HG03571 (cell line): ENCODE data around the gene CXCR6.

Experiments
- ATAC-seq: cut with Tn5 transposase; IDR thresholded peaks from one replicate; pipeline ENCODE4 v1.9.1; 2021; ENCODE audit not compliant: unreplicated experiment

The CXCR6 gene

DNA sequence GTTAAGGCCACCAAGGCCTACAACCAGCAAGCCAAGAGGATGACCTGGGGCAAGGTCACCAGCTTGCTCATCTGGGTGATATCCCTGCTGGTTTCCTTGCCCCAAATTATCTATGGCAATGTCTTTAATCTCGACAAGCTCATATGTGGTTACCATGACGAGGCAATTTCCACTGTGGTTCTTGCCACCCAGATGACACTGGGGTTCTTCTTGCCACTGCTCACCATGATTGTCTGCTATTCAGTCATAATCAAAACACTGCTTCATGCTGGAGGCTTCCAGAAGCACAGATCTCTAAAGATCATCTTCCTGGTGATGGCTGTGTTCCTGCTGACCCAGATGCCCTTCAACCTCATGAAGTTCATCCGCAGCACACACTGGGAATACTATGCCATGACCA, 3.6 kb downstream of the CXCR6 start:
- ATAC-seq: no peak

DNA sequence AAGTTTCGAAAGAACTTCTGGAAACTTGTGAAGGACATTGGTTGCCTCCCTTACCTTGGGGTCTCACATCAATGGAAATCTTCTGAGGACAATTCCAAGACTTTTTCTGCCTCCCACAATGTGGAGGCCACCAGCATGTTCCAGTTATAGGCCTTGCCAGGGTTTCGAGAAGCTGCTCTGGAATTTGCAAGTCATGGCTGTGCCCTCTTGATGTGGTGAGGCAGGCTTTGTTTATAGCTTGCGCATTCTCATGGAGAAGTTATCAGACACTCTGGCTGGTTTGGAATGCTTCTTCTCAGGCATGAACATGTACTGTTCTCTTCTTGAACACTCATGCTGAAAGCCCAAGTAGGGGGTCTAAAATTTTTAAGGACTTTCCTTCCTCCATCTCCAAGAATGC, 4.1 kb downstream of the CXCR6 start:
- ATAC-seq: no peak

DNA sequence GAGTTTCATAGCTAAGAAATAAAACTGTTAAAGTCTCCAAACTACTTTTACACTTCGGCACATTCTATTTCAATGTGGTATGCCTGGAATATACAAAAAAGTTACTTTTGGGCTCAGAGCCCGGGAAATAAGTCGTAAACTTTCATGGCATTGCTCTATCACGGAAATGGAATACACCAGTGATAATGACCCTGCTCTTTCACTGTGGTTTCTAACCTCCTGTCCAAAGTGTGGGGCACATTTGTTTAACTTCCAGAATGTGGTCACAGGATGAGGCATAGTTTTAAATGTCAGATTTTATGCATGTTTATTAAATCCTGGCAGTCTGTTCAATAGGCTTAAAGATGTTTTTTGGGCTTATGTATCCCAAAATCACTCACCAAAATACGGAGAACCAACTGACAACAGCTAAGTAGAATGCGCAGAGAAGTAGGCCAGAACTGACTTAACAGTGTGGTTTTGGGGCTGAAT, 5.1 kb downstream of the CXCR6 start:
- ATAC-seq: no peak

DNA sequence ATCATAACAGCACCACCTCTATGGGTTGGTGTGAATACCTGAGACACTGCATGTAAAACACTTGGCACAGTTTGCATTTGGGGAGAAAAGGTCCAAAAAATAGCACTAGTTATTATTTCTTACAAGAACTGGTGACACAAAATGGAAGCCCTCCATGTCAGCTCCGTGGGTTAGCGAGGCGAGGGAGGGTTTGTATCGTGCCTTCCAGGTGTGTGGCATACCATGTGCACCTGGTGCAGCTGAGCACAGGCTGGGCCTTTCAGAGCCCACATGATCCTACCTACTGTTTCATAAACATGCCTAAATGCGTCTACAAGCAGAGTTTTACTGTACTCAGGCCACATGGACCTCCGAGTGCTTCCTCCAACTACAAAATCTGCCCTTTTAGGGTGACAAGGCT, 5.6 kb downstream of the CXCR6 start:
- no peak for ATAC-seq

DNA sequence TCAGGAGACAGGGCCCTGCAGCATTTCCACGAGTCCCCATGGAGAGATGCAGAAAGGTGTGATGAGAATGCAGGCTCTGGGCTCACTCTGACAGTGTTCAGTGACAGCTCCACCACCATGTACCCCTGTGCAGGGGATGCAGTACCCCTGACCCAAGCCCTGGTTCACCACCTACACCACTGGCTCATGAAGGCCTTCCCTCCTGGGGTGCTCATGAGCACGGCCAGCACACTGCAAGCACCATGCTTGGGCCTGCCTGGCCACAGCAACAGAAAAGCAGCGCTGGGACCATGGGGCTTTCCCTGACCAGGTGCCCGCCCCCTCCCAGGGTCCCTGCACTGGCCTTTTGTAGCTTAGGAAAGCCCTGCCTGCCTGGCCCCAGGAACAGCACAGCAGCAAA, 6.2 kb downstream of the CXCR6 start:
- ATAC-seq: no peak

DNA sequence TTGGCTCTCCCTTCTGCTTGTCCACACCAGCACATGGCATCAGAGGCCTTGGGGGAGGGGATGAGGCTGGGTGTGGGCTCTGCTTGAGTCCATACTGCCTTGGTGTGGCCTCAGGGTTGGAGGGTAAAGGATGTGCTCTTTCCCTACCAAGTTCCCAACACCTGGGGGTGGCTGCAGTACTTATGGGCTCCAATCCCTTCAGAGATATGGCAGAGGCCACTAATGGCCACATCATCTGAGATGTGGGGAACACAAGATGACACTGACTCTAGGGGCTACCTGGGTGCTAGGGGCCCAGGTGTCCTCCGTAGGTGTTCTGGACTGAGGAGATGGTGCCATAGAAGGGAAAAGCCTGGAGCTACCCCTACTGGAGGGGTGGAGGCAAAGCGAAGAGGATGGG, 6.9 kb downstream of the CXCR6 start:
- no peak for ATAC-seq

DNA sequence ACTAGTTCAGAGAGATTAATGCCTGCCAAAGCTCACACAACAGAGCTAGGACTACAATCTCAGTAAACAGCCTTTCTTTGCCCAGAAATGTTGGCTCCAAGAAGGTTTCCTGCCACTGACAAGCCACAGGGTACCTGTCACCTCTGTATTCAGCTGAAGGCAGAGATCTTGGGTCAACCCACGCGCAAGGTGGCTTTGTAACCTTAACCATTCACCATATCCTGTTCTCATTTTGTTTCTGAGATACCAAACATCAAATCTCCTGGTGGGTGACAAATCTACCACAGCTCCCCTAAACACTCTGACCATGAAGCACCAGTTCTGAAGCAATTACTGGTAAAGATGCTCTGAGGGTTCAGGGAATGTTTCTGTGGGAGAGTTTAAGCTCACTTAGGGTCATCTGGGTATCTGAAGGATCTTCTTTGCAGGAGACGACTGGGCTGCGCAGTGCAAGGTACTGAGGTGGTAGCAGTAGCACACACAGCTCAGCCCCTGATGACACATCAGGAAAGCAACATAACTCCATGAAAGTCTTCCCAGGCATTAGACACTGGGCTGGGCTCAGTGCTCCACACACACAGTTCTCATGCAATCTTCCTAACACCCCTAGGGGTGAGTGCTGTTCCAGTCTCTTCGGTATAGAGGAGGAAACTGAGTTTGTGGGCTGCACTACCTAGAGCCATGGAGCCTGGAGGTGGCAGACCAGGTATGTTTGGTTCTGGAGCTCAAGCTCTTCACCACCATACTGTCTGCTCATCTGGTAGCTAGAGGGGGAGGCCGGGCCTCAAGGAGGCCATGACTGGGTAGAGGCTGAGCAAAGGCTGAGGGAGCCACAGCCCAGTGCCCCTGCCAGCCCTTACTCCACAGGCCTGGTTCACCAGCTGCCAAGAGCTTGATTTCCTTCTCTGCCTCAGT, 7.7 kb downstream of the CXCR6 start:
- ATAC-seq: no peak

DNA sequence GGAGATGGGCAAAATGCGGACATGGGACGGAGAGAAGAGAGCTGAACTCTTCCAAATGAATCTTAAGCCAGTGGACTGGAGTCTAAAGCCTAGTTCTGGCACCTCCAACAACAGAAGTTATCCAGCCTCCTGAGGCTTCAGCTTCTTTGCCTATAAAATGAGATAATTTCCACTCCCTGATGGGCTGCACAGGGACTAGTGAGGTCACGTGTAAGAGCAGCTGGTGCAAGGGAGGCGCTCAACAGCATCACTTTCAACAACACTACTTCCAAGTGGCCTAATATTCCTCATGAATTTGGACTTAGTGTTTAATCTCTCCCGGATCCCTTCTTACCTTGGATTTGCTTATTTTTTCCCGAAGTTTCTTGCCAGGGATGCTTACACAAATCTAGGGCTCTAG, 8.7 kb downstream of the CXCR6 start:
- ATAC-seq: no peak

DNA sequence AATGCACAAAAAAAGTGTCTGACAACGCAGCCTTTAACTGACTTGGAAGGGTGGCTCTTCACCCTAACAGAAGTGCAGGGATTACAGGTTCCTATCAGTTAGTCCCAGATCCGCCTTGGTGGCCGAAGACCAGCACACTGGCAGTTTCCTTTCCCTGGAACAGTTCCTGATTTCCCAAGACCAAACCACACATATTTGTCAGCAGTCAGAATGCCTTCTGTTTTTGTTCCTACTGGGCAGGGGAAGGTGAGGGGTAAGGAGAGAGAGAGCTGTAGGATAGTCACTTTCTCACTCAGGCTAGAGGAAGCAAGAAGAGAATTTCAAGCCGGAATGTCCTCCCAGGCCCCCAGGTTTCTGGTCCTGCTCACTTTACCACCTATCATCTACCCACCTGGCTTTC, 9.2 kb downstream of the CXCR6 start:
- no peak for ATAC-seq

DNA sequence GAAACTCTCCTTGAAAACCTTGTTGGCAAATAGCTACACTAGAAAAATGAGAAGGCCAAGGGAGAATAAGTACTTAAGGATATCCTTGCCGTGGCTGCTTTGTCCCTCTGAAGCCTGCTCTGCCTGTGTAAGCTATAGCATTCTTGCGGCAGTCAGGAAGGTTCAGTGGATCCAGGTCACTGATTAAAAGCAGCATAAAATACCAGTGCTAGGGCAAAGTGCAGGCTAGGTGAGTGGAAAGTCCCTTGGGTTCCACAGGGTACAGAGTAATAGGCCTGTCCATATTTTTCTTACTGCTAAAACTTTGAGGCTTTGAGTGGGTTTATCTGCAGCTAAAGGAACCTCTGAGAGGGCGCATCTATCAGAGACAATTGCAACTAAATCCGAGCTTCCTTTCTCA, 10.3 kb downstream of the CXCR6 start:
- no peak for ATAC-seq

DNA sequence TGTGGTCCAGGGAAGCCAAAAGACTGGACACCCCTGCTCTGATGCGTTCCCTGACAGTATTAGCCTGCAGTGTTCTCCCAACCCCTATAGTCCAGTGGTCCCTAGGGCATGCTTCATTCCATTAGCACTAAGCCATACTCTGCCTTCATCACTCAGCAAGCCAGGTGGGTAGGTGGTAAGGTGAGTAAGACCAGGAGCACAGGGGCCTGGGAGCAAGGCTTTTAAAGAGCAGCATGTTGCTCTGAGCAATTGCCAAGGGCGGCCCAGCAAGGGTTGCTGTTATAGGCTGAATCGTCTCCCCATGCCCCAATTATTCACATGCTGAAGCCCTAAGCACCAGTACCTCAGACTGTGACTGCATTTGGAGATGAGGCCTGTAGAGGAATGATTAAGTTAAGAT, 11.0 kb downstream of the CXCR6 start:
- ATAC-seq: no peak

DNA sequence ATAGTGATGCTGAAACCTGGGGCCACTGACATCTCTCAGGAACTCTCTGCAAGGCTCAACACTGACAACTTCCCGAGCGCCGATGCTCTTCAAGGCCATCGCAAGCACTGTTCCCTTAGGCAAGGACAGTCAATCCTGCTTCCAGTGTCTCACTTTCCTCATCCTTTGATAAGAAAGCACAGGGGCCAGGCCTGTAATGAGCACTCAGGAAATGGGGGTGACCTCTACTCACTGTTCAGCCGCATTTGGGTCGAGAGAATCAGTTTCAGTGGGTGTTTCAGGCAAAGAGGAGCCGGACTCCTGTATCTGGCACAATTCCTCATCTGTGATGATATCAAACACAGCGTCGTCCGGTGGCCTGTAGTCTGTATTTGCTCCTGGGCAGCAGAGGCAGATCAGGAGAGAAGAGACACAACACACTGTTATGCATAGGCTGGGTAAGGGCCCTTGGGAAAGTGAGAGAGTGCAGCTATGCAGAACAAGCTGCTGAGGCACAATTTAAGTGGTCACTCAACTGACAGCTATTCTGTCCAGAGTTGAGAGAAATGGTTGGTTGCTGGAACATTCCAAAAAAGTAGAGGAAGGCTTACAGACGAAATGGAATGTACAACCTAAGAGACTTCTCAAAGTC, 11.9 kb downstream of the CXCR6 start:
- ATAC-seq: no peak

DNA sequence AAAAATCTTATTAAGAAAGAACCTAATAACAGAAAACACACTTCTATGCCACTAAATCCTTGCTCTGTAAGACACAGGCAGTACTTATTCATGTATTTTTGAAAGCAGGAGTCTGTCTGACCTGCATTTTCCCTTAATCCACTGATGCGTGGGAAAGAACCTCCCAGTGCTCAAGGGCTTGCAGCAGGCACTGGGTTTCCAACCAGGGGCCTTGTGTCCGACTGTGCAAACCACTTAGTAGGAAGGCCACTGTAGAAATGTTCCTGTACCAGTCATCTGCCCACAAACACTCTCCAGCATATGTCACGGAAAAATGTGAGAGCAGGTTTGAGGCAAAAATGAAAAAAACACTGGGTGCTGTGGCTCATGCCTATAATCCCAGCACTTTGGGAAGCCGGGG, 12.4 kb downstream of the CXCR6 start:
- no peak for ATAC-seq

DNA sequence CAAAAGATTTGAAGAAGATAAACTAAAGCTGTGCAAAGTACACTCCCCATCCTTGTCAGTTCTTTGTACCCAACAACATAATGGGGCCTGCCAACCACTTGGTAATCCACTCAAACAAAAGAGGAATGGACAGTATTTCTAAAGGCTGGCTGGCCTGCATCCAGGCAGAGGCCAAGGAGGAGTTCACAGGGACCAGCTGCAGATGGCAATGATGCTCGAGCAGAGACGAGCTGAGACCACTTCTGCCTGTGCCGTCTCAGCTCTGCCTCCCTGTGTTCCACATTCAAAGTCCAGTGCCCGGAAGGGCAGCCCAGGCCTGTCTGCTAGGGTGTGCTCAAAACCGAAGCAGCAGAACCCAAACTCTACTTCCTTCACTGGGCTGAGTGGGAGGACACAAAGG, 14.3 kb downstream of the CXCR6 start:
- no peak for ATAC-seq

DNA sequence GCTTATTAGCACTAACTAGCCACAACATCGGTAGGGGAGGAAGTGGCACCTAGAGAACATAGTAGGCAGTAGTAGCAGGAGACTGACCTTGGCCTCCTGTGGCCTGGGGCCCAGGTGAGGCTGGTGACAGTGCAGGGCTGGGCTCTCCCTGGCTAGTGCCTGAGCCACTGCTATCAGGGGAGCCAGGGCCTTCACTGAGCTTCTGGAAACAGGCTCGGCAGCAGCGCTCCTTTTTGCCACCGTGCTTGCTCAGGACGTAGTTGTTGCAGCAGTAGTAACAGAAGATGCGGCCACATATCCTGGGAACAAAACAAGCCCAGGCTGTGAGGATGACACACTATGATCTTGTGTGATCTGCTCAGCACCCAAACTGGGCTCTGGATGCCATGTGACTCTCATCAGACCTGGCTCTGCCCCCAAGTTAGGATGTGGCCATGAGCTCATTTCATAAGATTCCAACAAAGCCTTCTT, 15.1 kb downstream of the CXCR6 start:
- ATAC-seq: no peak

DNA sequence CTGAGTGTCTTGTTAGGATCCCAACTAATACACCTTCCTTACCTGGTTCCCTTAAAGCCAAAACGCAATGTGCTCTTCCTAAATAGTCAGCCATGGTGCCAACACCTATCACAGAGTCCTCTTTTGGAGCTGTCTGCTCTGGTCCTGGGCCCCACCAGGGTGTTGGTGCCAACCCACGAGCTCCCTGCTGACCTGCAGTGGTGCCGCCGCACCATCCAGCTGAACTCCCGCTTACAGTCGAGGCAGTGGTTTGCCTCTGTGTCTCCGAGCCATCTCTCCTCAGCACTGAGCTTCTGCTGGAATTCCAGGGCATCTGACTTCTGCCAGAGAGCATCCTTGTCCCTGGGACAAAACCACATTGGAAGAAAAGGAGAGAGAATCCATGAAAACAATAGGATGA, 15.9 kb downstream of the CXCR6 start:
- no peak for ATAC-seq

DNA sequence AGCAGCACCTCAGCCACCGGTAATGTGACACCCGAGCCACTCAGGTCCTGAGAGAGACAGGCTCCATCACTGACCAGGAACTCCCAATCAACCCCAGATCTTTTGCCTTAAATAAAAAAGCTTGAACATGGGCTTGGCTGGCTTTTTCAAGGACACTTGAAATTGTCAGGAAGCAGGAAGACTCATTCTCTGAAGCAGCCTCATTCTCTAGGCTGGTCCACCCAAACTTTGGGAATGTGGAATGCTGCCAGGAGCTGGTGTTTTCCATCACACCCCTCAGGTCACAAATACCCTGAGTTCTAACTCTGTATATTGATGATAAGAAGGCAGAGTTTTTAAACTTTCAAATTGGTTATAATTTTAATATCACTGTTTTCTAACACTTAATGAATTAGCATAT, 17.0 kb downstream of the CXCR6 start:
- no peak for ATAC-seq

DNA sequence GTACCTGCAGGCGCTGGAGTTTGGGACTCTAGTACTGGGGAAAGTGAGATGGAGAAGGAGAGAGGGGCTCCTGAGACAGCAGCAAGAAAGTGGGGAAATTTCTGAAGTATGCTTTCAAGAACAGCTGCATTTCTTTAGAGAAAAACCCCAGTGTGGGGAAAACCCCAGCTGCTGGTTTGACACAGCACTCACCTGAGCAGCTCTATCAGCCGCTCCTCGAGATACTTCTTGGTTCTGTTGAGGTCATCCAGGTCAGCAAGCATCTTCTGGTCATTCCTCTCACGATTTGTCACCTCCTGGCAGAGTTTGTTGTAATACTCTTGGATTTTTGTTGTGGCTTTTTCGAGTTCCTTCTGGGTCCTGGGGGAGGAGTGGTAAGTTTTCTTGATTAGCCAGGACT, 18.8 kb downstream of the CXCR6 start:
- no peak for ATAC-seq

DNA sequence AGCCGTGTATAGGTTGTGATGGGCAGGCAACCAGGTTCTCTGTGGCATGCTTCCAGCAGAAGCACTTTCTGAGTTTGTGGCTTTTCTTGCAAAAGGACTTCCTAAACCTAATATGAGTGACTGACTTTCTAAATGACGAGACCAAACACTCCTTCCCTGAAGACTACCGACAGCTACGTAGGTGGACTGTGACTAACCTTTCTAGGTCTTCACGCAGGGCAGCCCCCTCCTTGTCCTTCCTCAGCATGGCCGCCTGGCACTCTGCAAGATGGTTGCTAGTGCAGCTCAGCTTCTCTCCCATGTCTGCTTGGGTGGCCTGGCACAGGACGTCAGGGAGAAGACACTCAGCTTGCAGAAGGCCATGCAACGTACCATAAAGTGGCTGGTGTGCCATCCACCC, 20.9 kb downstream of the CXCR6 start:
- no peak for ATAC-seq

DNA sequence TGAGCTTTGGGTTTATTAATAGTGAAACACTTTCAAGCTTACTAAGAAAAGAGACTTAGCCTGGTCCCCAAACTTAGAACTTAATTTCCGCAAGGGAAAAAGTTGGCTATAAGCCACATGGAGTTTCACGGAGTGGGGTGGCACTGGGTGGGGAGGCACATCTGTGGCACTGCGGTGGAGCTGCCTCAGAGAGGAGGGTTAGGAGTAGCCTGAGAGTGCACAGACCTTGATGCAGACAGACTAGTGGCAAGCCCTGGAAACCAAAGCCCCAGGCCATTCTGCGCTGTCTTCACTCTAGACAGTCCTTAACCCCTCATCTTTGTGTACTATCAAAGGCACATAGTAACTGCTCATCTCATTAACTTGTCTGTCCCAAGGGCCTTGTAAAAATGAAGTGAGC, 22.0 kb downstream of the CXCR6 start:
- ATAC-seq: no peak

DNA sequence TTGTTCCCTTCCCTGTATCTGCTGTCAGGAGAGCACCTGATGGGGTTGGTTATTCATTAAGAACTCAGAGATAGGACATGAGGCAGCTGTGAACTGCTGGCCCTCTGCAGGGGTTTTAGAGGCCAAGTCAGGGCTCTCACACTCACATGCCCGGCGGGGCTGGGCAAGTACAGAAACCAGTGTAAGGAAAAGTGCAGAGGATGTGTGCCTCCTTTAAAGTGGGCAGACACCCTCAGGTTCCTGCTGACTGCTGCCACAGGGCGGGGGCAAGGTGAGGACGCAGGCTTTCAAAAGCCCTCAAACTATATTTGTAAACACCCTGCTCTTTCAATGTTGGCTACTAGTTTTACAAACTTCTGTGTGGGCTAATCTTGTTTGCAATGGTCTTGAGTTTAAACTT, 22.4 kb downstream of the CXCR6 start:
- ATAC-seq: no peak

DNA sequence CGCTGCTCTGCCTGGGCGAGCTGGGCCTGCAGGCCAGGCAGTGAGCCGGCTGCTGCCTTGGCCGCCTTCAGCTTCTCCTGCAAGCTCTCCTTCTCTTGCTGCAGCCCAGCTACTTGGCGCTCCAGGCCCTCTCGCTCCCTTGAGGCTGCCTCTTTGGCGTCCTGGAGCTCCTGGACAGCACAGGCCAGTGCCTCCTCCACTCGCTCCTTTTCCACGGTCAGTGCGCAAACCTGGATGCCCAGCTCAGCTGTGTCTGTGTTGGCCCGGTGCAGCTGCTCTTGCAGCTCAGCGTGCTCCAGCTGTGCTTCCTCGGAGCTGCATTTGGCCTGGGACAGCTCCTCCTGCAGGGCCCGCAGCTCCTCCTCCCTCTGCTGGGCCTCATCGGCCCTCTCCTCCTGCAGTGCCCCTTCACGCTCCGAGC, 23.1 kb downstream of the CXCR6 start:
- ATAC-seq: no peak
